ENCODE data around the gene PIAS4.

Gene PIAS4

DNA sequence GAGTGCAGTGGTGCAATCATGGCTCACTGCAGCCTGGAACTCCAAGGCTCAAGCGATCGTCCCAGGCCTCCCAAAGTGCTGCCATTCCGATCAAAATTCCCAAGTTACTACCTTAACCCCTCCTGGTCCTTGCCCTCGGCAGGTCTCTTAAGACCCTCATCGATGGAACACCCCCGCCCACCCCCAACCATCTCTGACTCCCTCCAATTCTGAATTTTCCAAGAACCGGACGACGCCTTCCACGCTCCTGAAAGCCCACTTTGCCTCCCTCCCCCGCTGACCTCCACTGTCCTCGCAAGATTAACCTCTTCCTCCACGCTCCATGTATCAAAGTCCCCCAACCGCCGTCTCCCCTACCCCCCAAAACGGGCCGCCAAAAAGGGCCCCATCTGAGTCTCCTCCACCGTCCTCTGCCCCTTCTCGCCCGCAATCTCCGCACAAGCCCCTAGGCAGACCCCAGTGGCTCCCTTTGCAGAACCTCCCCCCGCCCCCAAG is 37.2 kb upstream of the PIAS4 start:
- H3K4me2 ChIP-seq (ENCODE audit: low read length): peak overlapping the region; percentile 83
- H3K79me2 ChIP-seq (ENCODE audit: control insufficient read depth, low read length): peaks cover 30% of the 10 kb centered on the region
- H3K36me3 ChIP-seq (ENCODE audit: control insufficient read depth, low read length): peaks cover 41% of the 10 kb centered on the region
- H3K4me3 ChIP-seq (ENCODE audit: low read length): peak overlapping the region; percentile 87
- H3K9me2 ChIP-seq (replicated peaks; ENCODE audit: control insufficient read depth, low read length): no peaks in the 10 kb centered on the region
- peak overlapping the region; percentile 29 for H3K27ac ChIP-seq (ENCODE audit: low read depth, low read length)
- H3K9me3 ChIP-seq (ENCODE audit: control insufficient read depth, insufficient read depth, low read length): no peaks in the 10 kb centered on the region
- H3F3A ChIP-seq (ENCODE audit: control insufficient read depth, insufficient read depth): peaks cover 20% of the 10 kb centered on the region
- peaks cover 10% of the 10 kb centered on the region; the same call in 1 of the 2 replicates for H4K20me1 ChIP-seq (ENCODE audit: control insufficient read depth, insufficient read depth, low read depth, low read length)
- no peak for TF ChIP-seq EZH2phosphoT487 (IDR thresholded peaks at IDR 0.05; ENCODE audit: borderline replicate concordance, low read length)
- no peak for TF ChIP-seq CTCF (IDR thresholded peaks at IDR 0.05; ENCODE audit: low read depth, low read length, poor library complexity, severe bottlenecking)
- peaks cover 26% of the 10 kb centered on the region for H3K4me1 ChIP-seq (ENCODE audit: control insufficient read depth, low read length)
- no peaks in the 10 kb centered on the region for H3K27me3 ChIP-seq (ENCODE audit: control insufficient read depth, low read length)

GRCh38 chr19:3970808-3971598 is 36.5 kb upstream of the PIAS4 start, which contains the start of gene DAPK3:
TSS of gene DAPK3 (minus strand) at chr19:3971099. CDS start at chr19:3969735, 1,364 bp downstream.
- TF ChIP-seq EZH2phosphoT487 (IDR thresholded peaks at IDR 0.05; ENCODE audit: borderline replicate concordance, low read length) (no peak), CTCF (IDR thresholded peaks at IDR 0.05; ENCODE audit: low read depth, low read length, poor library complexity, severe bottlenecking) (no peak)
- H3K79me2 ChIP-seq (ENCODE audit: control insufficient read depth, low read length): peaks cover 33% of the 10 kb centered on the region
- H3K9me3 ChIP-seq (ENCODE audit: control insufficient read depth, insufficient read depth, low read length): no peaks in the 10 kb centered on the region
- no peaks in the 10 kb centered on the region for H3K9me2 ChIP-seq (replicated peaks; ENCODE audit: control insufficient read depth, low read length)
- H3K4me2 ChIP-seq (ENCODE audit: low read length): peak within 1 kb of the TSS; percentile 83
- H3K4me3 ChIP-seq (ENCODE audit: low read length): peak within 1 kb of the TSS; percentile 87
- peaks cover 26% of the 10 kb centered on the region for H3F3A ChIP-seq (ENCODE audit: control insufficient read depth, insufficient read depth)
- H3K36me3 ChIP-seq (ENCODE audit: control insufficient read depth, low read length): peaks cover 43% of the 10 kb centered on the region
- no peaks in the 10 kb centered on the region for H3K27me3 ChIP-seq (ENCODE audit: control insufficient read depth, low read length)
- peak within 1 kb of the TSS; percentile 63 for H3K27ac ChIP-seq (ENCODE audit: low read depth, low read length)
- H4K20me1 ChIP-seq (ENCODE audit: control insufficient read depth, insufficient read depth, low read depth, low read length): peaks cover 10% of the 10 kb centered on the region; the same call in 1 of the 2 replicates
- peaks cover 29% of the 10 kb centered on the region for H3K4me1 ChIP-seq (ENCODE audit: control insufficient read depth, low read length)

DNA sequence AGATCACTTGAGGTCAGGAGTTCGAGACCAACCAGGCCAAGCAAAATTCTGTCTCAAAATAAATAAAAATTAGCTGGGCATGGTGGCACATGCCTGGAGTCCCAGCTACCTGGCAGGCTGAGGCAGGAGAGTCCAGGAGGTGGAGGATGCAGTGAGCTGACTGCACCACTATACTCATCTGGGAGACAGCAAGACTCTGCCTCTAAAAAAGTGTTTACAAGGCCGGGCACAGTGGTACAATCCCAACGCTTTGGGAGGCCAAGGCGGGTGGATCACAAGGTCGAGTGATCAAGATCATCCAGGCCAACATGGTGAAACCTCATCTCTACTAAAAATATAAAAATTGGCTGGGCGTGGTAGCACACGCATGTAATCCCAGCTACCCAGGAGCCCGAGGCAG is 32.4 kb upstream of the PIAS4 start:
- peaks cover 27% of the 10 kb centered on the region for H4K20me1 ChIP-seq (ENCODE audit: control insufficient read depth, insufficient read depth, low read depth, low read length)

More for the DNA sequence above, 32.4 kb upstream of the PIAS4 start:
- Histone ChIP-seq H3K4me3 (ENCODE audit: low read length) (no peak overlapping the region), H3F3A (ENCODE audit: control insufficient read depth, insufficient read depth) (peaks cover 54% of the 10 kb centered on the region), H3K4me2 (ENCODE audit: low read length) (no peak overlapping the region), H3K79me2 (ENCODE audit: control insufficient read depth, low read length) (peaks cover 45% of the 10 kb centered on the region), H3K9me3 (ENCODE audit: control insufficient read depth, insufficient read depth, low read length) (no peaks in the 10 kb centered on the region), H3K27ac (ENCODE audit: low read depth, low read length) (no peak overlapping the region), H3K4me1 (ENCODE audit: control insufficient read depth, low read length) (peaks cover 18% of the 10 kb centered on the region), H3K36me3 (ENCODE audit: control insufficient read depth, low read length) (peaks cover 56% of the 10 kb centered on the region), H3K9me2 (replicated peaks; ENCODE audit: control insufficient read depth, low read length) (no peaks in the 10 kb centered on the region), H3K27me3 (ENCODE audit: control insufficient read depth, low read length) (no peaks in the 10 kb centered on the region)
- no peak for TF ChIP-seq CTCF (IDR thresholded peaks at IDR 0.05; ENCODE audit: low read depth, low read length, poor library complexity, severe bottlenecking)
- no peak for TF ChIP-seq EZH2phosphoT487 (IDR thresholded peaks at IDR 0.05; ENCODE audit: borderline replicate concordance, low read length)
